Karpas-422 (cell line): Measurements from ENCODE around the gene IRX6. TPM values are rescaled to one million over a fixed set of nuclear protein-coding genes. Genes with fewer than 3 reads are reported as not detected.

Source experiments
- DNase-seq: peaks from one replicate; pipeline ENCODE4 v3.0.0-alpha.2; 2015
- H2AFZ ChIP-seq: fragments of 200-600 bp; sonication (generic); 2 replicates; pipeline ENCODE4 v1.6.1; 2014; ENCODE audit warnings: antibody characterized with exemption, low read length, mixed read lengths
- H3K27ac ChIP-seq: fragments of 200-600 bp; sonication (generic); 2 replicates; pipeline ENCODE4 v1.5.1; 2014; ENCODE audit warnings: mild to moderate bottlenecking, low read length, moderate library complexity
- H3K27me3 ChIP-seq: fragments of 200-600 bp; sonication (generic); 2 replicates; pipeline ENCODE4 v1.6.1; 2014; ENCODE audit warnings: low read length, mixed read lengths
- H3K36me3 ChIP-seq: fragments of 200-600 bp; sonication (generic); 2 replicates; pipeline ENCODE4 v1.6.1; 2014; ENCODE audit warnings: low read length, mixed read lengths; ENCODE audit not compliant: insufficient read depth
- H3K4me1 ChIP-seq: fragments of 200-600 bp; sonication (generic); 2 replicates; pipeline ENCODE4 v1.6.1; 2014; ENCODE audit warnings: mild to moderate bottlenecking, low read length, mixed read lengths
- H3K4me2 ChIP-seq: fragments of 200-600 bp; sonication (generic); 2 replicates; pipeline ENCODE4 v1.6.1; 2014; ENCODE audit warnings: low read length, low read depth, mild to moderate bottlenecking; ENCODE audit not compliant: poor library complexity, severe bottlenecking
- H3K4me3 ChIP-seq: fragments of 200-600 bp; sonication (generic); 2 replicates; pipeline ENCODE4 v1.5.1; 2014; ENCODE audit warnings: mild to moderate bottlenecking, antibody characterized with exemption, low read length, mixed read lengths
- H3K79me2 ChIP-seq: fragments of 200-600 bp; sonication (generic); 2 replicates; pipeline ENCODE4 v1.6.1; 2014; ENCODE audit warnings: mild to moderate bottlenecking, low read length, mixed read lengths
- H3K9ac ChIP-seq: fragments of 200-600 bp; sonication (generic); 2 replicates; pipeline ENCODE4 v1.6.0; 2014; ENCODE audit warnings: low read length
- H3K9me2 ChIP-seq: fragments of 200-600 bp; sonication (generic), shearing (Covaris generic); replicated peaks from 2 replicates; pipeline ENCODE4 v1.6.0; 2014; ENCODE audit warnings: mild to moderate bottlenecking, low read length, moderate library complexity; ENCODE audit not compliant: insufficient read depth
- H3K9me3 ChIP-seq: fragments of 300-700, 200-600 bp; sonication (generic); 2 replicates; pipeline ENCODE4 v1.6.1; 2014; ENCODE audit warnings: low read length, mixed read lengths
- H4K20me1 ChIP-seq: fragments of 200-600 bp; sonication (generic); 2 replicates; pipeline ENCODE4 v1.6.1; 2014; ENCODE audit warnings: mild to moderate bottlenecking, antibody characterized with exemption, low read length, low read depth; ENCODE audit not compliant: insufficient read depth
- small RNA-seq: library from RNA; depleted of rRNA; stranded (forward); fragments of <200 nt; gene quantifications from one replicate; pipeline ENCODE3, GENCODE V24; 2014
- total RNA-seq: library from RNA; depleted of rRNA; stranded (reverse); fragments of >200 nt; shearing (Covaris generic); gene quantifications from 2 replicates; pipeline ENCODE4 v1.2.3, GENCODE V29; 2014; ENCODE audit warnings: low replicate concordance; rRNA removed

Gene IRX6
- total RNA-seq, 1 experiment from 2014 or later, result not detected

DNA sequence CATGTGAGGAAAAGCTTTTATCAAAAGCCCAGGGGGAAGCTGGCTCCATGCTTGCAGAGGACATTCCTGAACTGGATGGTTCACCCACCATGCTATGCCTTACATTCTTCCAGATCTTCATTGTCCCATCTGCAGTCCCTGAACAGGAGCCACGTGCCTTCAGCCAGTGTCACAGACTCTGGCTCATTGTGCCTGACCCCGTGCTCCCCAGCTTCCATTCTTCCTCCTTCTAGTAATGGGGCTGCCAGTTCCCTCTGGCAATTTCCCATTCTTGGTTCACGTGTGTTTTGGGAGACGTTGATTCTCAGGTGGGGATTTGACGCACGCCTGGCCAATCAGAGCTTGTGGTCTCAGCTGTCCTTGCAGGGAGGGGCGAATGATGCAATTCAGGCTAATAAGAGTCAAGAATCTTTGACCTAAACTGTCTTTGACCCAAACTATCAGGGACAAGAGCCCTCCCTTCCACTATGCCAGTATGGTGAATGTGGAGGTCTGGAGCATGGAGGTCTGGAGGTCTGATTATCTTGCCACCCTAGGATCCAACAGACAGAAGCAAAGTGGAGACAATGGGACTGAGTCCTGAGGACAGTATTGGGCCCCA lies 52.7 kb downstream of the IRX6 start:
- H3K9me3 ChIP-seq, result no peaks in the 10 kb centered on the region
- H4K20me1 ChIP-seq, result no peaks in the 10 kb centered on the region
- no peak overlapping the region for H2AFZ ChIP-seq
- H3K9me2 ChIP-seq, result no peaks in the 10 kb centered on the region
- H3K27ac ChIP-seq, result no peak overlapping the region
- no peaks in the 10 kb centered on the region for H3K4me1 ChIP-seq
- no peaks in the 10 kb centered on the region for H3K79me2 ChIP-seq
- no peak overlapping the region for H3K4me3 ChIP-seq
- no peak overlapping the region for H3K4me2 ChIP-seq
- H3K27me3 ChIP-seq, result no peaks in the 10 kb centered on the region
- no peak for DNase-seq
- no peak overlapping the region for H3K9ac ChIP-seq
- H3K36me3 ChIP-seq, result no peaks in the 10 kb centered on the region

DNA sequence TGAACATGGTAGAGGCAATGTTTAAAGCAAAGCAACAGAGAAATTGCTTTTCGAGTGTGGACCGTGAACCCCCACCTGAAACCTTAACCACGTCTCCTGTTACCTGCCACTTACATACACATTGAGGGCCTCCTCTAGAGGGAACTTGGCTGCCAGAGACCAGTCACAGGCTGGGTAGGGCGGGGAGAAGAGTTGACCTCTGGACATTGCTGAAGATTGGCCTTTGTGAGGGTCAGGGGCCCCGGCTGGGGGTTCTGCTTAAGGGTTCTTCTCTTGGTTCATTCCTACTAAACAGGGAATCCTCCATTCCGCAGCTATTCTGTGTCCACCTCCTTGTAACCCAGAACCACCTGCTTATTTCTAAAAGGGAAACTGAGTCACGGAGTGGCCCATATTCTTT lies 53.8 kb downstream of the IRX6 start:
- no peaks in the 10 kb centered on the region for H3K9me2 ChIP-seq
- no peak overlapping the region for H3K27ac ChIP-seq
- no peaks in the 10 kb centered on the region for H3K79me2 ChIP-seq
- H3K9me3 ChIP-seq, result no peaks in the 10 kb centered on the region
- no peak overlapping the region for H3K9ac ChIP-seq
- no peaks in the 10 kb centered on the region for H4K20me1 ChIP-seq
- H2AFZ ChIP-seq, result no peak overlapping the region
- H3K36me3 ChIP-seq, result no peaks in the 10 kb centered on the region
- no peak overlapping the region for H3K4me2 ChIP-seq
- no peak for DNase-seq
- no peaks in the 10 kb centered on the region for H3K4me1 ChIP-seq
- no peaks in the 10 kb centered on the region for H3K27me3 ChIP-seq
- no peak overlapping the region for H3K4me3 ChIP-seq

DNA sequence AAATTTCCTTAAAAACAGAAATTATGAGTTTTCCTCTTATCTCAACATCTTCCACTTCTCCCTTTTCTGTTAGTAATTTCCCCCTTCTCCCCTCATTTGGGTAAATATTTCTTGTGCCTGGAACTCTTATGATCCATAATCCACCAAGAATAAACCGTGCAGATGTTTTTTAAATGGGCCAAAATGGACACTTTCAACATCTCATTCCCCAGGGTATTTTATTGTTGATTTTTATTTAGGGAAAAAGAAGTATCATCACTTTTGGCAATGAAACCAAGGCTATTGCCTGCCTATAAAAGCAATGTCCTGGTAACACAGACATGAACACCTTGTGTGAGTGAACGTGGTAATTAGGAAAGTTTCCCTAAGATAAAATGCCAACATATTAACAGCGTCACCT lies 54.6 kb downstream of the IRX6 start:
- Histone ChIP-seq H3K4me3 (no peak overlapping the region), H3K4me2 (no peak overlapping the region), H3K36me3 (no peaks in the 10 kb centered on the region), H3K27me3 (no peaks in the 10 kb centered on the region), H3K4me1 (no peaks in the 10 kb centered on the region), H3K9ac (no peak overlapping the region), H3K79me2 (no peaks in the 10 kb centered on the region), H4K20me1 (no peaks in the 10 kb centered on the region), H2AFZ (no peak overlapping the region), H3K9me3 (no peaks in the 10 kb centered on the region), H3K9me2 (no peaks in the 10 kb centered on the region), H3K27ac (no peak overlapping the region)
- no peak for DNase-seq

DNA sequence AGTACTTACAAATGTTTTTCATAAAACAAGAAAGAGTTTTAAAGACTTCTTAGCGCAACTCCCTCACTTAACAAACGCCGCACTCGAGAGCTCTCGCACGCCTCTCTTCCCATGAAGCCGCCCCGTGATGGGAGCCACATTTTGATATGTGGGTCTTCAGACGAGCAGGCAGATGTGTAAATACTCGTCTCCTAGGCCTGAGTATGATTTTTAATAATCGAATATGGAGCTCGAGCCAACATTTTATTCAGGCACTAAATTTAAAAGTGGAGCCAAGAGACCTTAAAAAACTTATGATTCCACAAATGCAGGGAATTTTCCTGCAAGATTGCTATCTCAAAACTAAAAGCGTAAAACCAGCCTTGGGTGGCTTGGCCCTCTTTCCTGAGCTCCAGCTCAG lies 55.4 kb downstream of the IRX6 start:
- no peak overlapping the region for H3K27ac ChIP-seq
- no peak overlapping the region for H3K4me2 ChIP-seq
- no peak overlapping the region for H3K4me3 ChIP-seq
- DNase-seq, result no peak
- H3K9ac ChIP-seq, result no peak overlapping the region
- H3K79me2 ChIP-seq, result no peaks in the 10 kb centered on the region
- H3K36me3 ChIP-seq, result no peaks in the 10 kb centered on the region
- no peaks in the 10 kb centered on the region for H3K4me1 ChIP-seq
- H2AFZ ChIP-seq, result no peak overlapping the region
- no peaks in the 10 kb centered on the region for H4K20me1 ChIP-seq
- no peaks in the 10 kb centered on the region for H3K9me3 ChIP-seq
- no peaks in the 10 kb centered on the region for H3K9me2 ChIP-seq
- no peaks in the 10 kb centered on the region for H3K27me3 ChIP-seq

DNA sequence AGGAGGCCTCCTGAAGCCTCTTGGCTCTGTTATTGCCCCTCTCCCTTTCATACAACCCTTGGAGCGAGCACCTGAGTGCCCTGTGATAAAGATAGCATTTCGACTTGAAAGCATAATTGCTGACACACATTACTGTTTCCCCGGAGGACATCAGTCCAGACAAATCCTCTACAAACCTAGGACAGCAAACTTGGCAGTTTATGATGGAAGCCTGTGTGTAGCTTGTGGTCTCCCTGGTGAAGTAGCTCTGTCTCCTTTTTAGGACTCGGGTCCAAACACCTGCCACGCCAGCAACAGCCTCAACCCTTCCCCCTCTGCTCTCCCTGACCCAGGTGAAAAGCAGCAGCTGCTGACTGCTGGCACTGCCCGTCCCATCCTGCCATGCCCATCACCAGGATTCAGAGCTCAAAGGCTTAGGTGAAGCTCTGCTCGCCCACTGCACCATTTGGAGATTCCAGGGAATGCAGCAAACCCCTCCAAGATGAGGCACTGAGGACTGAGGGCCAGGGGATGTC lies 55.9 kb downstream of the IRX6 start:
- H3K27me3 ChIP-seq, result no peaks in the 10 kb centered on the region
- H3K9ac ChIP-seq, result no peak overlapping the region
- H3K9me3 ChIP-seq, result no peaks in the 10 kb centered on the region
- DNase-seq, result no peak
- H3K79me2 ChIP-seq, result no peaks in the 10 kb centered on the region
- H3K4me3 ChIP-seq, result no peak overlapping the region
- H3K36me3 ChIP-seq, result no peaks in the 10 kb centered on the region
- H4K20me1 ChIP-seq, result no peaks in the 10 kb centered on the region
- no peak overlapping the region for H3K27ac ChIP-seq
- no peak overlapping the region for H3K4me2 ChIP-seq
- no peaks in the 10 kb centered on the region for H3K4me1 ChIP-seq
- H2AFZ ChIP-seq, result no peak overlapping the region
- H3K9me2 ChIP-seq, result no peaks in the 10 kb centered on the region

Small RNA genes lying within 50 kb of the gene (small RNA-seq; reads per million reads assigned to genes)
- not detected for gene RN7SL841P

Other genes starting within 250 kb of the IRX6 start
- gene MMP2, start 155.0 kb downstream of the IRX6 start, total RNA-seq, result not detected in 2 replicates
- not detected in 2 replicates for gene LPCAT2, start 184.9 kb downstream of the IRX6 start, total RNA-seq
- not detected in 2 replicates for gene CAPNS2, start 242.5 kb downstream of the IRX6 start, total RNA-seq